WI38 (cell line): Measurements from ENCODE around the gene CD44.

Source experiments
- H3K4me3 ChIP-seq: 2 replicates; pipeline ENCODE4 v1.5.1; 2011; ENCODE audit warnings: low read depth, mild to moderate bottlenecking, control low read depth, low read length
- TF ChIP-seq, protein P1 (sequence below): IDR thresholded peaks from 2 replicates; pipeline ENCODE4 v1.5.1; 2012; ENCODE audit warnings: low read depth, mild to moderate bottlenecking, control low read depth, low read length

Gene CD44

DNA sequence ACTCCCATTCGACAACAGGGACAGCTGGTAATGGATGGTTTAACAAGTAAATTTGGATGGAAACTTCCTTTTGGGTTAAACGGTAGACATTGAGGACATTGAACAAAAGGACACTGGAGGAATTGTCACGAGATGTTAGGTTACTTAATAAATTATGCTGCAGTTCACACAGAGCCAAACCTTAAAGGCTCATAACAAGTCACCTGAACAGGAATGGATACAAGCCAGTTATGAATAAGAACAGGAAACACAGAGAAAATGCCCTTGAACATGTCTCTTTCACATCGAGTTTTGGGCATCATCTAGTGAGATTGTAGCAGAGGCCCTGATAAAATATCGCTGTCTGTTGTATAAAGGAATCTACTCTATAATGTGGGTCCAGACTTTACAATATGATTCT, 65.6 kb downstream of the CD44 start:
- no peak overlapping the region for H3K4me3 ChIP-seq
- TF ChIP-seq, protein P1, sequence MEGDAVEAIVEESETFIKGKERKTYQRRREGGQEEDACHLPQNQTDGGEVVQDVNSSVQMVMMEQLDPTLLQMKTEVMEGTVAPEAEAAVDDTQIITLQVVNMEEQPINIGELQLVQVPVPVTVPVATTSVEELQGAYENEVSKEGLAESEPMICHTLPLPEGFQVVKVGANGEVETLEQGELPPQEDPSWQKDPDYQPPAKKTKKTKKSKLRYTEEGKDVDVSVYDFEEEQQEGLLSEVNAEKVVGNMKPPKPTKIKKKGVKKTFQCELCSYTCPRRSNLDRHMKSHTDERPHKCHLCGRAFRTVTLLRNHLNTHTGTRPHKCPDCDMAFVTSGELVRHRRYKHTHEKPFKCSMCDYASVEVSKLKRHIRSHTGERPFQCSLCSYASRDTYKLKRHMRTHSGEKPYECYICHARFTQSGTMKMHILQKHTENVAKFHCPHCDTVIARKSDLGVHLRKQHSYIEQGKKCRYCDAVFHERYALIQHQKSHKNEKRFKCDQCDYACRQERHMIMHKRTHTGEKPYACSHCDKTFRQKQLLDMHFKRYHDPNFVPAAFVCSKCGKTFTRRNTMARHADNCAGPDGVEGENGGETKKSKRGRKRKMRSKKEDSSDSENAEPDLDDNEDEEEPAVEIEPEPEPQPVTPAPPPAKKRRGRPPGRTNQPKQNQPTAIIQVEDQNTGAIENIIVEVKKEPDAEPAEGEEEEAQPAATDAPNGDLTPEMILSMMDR = no peak

DNA sequence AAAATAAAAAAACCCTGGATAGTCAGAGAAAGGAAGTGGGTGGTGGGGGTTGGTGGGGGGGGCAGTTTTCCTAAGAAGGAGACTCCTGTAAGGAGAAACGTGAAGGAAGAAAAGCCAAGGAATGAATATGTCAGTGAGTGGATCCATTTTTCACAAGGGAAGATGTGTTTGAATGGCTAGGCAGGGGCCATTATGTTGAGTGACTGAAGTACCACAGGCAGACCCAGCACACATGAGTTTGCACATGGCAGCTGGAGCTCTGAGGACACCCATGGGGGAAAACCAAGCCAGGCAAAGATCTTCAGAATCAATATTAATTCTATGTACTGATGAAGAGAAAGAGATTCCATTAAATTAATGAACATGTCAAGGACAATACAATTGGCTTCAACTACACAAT, 67.6 kb downstream of the CD44 start:
- no peak overlapping the region for H3K4me3 ChIP-seq
- TF ChIP-seq, protein P1 = no peak

DNA sequence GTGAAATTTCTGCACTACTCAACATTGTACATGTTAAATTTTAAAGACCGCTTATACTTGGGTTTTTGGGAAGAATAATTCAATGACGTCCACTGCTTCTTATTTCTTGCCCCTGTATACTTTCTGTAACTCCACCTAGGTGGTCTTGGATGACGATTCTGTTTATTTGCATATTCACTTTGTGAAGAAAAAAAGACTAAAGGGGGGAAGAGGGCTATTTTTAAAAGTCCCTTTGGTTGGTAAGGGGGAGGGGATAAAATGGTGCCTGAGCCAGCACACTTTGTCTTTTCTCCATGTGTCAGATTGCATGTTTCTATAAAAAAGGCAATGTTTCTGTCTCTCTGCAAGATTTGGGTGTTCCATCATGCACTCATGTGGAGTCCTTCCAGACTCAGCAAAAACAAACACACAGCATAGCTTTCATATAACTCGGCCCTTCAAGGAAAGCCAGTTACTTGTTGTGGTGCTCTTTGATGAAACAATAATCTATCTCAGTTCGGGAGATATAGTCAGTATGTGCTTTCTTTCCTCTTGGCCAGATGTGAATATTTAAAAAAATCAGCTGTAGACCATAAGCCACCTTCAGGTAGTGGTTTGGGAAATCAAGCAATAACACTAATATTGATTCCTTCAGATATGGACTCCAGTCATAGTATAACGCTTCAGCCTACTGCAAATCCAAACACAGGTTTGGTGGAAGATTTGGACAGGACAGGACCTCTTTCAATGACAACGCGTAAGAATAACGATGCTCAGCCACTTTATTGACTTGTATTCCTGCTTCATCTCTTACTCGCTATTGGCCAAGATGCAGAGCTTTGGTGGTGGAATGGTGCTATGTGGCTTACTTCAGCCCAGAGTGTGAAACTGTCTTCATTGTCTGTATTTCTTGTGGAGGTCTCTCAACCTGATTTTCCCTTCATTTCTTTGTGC, 68.8 kb downstream of the CD44 start:
- H3K4me3 ChIP-seq = no peak overlapping the region
- TF ChIP-seq, protein P1 = no peak

DNA sequence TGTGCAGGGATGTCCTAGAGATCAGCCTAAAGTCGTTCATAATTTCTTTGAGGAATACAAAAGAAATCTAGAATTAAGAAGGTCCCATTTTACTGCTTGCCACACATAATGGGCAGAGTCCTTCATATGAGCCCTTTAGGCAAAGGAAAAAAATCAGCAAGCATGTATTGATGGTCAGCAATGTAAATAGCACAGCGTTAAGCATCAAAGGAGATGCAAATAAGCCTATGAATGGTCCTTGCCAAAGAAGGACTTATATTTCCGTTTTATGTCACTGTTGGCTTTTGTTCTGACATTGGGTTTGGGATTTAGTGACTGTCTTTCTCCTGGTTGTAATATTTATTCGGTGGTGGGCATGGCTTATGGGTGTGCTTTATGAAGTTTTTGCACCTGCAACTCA, 69.8 kb downstream of the CD44 start:
- H3K4me3 ChIP-seq = no peak overlapping the region

GRCh38 chr11:35210876-35211546, 72.0 kb downstream of the CD44 start:
- TF ChIP-seq, protein P1 = no peak

More for the DNA sequence above, 69.8 kb downstream of the CD44 start:
- TF ChIP-seq, protein P1 = no peak

DNA sequence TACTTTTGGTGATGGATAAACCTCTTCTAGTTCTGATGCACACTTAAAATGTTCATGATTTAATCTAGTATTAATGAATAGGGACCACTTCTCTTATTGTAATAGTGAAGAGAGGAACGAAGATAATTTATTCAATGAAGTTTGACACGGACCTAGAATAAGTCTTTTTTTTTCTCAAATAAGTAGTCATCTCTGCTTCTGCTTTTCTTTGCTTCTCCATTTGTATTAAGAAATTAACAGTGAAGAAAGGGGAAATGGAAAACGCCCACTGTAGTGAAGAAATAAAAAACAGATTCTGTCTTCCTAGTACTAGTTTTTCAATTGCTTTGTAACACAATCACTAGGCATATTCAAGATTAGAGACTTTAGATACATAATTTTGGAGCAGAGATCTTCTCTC, 73.0 kb downstream of the CD44 start:
- H3K4me3 ChIP-seq = no peak overlapping the region
- TF ChIP-seq, protein P1 = no peak

More at GRCh38 chr11:35210876-35211546, 72.0 kb downstream of the CD44 start:
- no peak overlapping the region for H3K4me3 ChIP-seq
